ENCODE measurements around the gene RNASEH1. TPM values are rescaled to one million over a fixed set of nuclear protein-coding genes. Genes with fewer than 3 reads are reported as not detected.

RNASEH1 gene
- total and polyA plus RNA-seq, 7 experiments from 2014 or later = 17.6 to 37.6 (median 23.9) TPM

GRCh38 chr2:3526871-3527270 lies 31.3 kb downstream of the RNASEH1 start:
- no peaks in the 10 kb centered on the region for H3K36me3 Mint-ChIP-seq
- Histone ChIP-seq H3K4me3 (ENCODE audit: low read length) (no peak overlapping the region), H3K36me3 (ENCODE audit: control insufficient read depth in 2 of 3, insufficient read depth in 3 of 3, low read length in 3 of 3) (no peaks in the 10 kb centered on the region), H3K27me3 (ENCODE audit: control insufficient read depth in 2 of 2, insufficient read depth in 2 of 2, low read length in 2 of 2) (no peaks in the 10 kb centered on the region), H3K27ac (ENCODE audit: low read depth, low read length) (no peak overlapping the region), H3K4me1 (ENCODE audit: control insufficient read depth in 2 of 2, insufficient read depth in 2 of 2, low read length in 2 of 2) (no peaks in the 10 kb centered on the region), H3K9me3 (ENCODE audit: control insufficient read depth in 2 of 3, low read length in 3 of 3) (no peaks in the 10 kb centered on the region)
- no peak overlapping the region for H3K4me3 Mint-ChIP-seq
- DNase-seq (no peak), ATAC-seq (no peak)
- peaks cover 0 to 4% (median 0%) of the 10 kb centered on the region in 5 donors for H3K27me3 Mint-ChIP-seq
- intact Hi-C loops (cut with micrococcal nuclease) = no loop called here
- CTCF ChIA-PET = no interaction called here
- peaks cover 1 to 9% (median 2%) of the 10 kb centered on the region in 7 donors for H3K4me1 Mint-ChIP-seq
- H3K9me3 Mint-ChIP-seq = no peaks in the 10 kb centered on the region
- peak overlapping the region in 1 of 9 donors; percentile 54 for H3K27ac Mint-ChIP-seq
- POLR2A ChIA-PET = no interaction called here

DNA sequence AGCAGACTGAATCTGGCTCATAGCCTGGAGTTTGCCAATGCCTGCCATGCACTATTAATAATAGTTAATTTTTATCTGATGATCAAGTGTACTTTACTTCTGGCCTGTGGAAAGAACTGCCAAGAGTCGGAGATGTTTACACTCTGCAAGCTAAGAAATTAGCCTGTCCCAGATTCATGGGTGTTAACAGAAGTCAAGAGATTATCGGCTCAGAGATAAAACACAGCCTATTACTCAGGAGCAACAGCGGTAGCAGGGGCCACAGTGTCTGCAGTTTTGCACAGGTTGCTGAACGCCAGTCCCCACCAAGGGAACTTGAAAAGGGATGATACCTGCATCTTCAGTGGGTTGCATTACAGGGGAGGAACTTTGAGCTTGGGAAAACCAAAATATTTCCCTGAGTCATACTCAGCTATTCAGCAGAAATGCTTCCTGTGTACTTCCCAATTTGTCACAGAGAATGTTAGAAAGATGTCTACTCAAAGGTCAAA lies 34.5 kb downstream of the RNASEH1 start:
- Mint-ChIP-seq H3K4me1 (peaks cover 20 to 31% (median 25%) of the 10 kb centered on the region in 7 donors), H3K27ac (no peak overlapping the region), H3K27me3 (peaks cover 0 to 6% (median 0%) of the 10 kb centered on the region in 5 donors), H3K36me3 (peaks cover 0 to 5% (median 0%) of the 10 kb centered on the region in 5 donors), H3K4me3 (no peak overlapping the region), H3K9me3 (peaks cover 0 to 5% (median 0%) of the 10 kb centered on the region in 11 donors)
- H3K27me3 ChIP-seq (ENCODE audit: control insufficient read depth in 2 of 2, insufficient read depth in 2 of 2, low read length in 2 of 2) = no peaks in the 10 kb centered on the region
- ChIA-PET CTCF (no interaction called here), POLR2A (no interaction called here)
- no peak overlapping the region for H3K4me3 ChIP-seq (ENCODE audit: low read length)
- ATAC-seq = no peak
- no peaks in the 10 kb centered on the region for H3K36me3 ChIP-seq (ENCODE audit: control insufficient read depth in 2 of 3, insufficient read depth in 3 of 3, low read length in 3 of 3)
- DNase-seq = no peak
- intact Hi-C loops (cut with micrococcal nuclease) = no loop called here
- H3K9me3 ChIP-seq (ENCODE audit: control insufficient read depth in 2 of 3, low read length in 3 of 3) = no peaks in the 10 kb centered on the region
- peaks cover 12% of the 10 kb centered on the region in 2 donors for H3K4me1 ChIP-seq (ENCODE audit: control insufficient read depth in 2 of 2, insufficient read depth in 2 of 2, low read length in 2 of 2)
- no peak overlapping the region for H3K27ac ChIP-seq (ENCODE audit: low read depth, low read length)

- intact Hi-C loops (cut with micrococcal nuclease) = no loop called here
- ChIA-PET POLR2A (no interaction called here), CTCF (no interaction called here)
- peaks cover 23 to 34% (median 28%) of the 10 kb centered on the region in 7 donors for H3K4me1 Mint-ChIP-seq
- Histone ChIP-seq H3K4me1 (ENCODE audit: control insufficient read depth in 2 of 2, insufficient read depth in 2 of 2, low read length in 2 of 2) (peaks cover 16% of the 10 kb centered on the region in 2 donors), H3K4me3 (ENCODE audit: low read length) (no peak overlapping the region), H3K9me3 (ENCODE audit: control insufficient read depth in 2 of 3, low read length in 3 of 3) (no peaks in the 10 kb centered on the region), H3K27ac (ENCODE audit: low read depth, low read length) (no peak overlapping the region), H3K36me3 (ENCODE audit: control insufficient read depth in 2 of 3, insufficient read depth in 3 of 3, low read length in 3 of 3) (no peaks in the 10 kb centered on the region), H3K27me3 (ENCODE audit: control insufficient read depth in 2 of 2, insufficient read depth in 2 of 2, low read length in 2 of 2) (no peaks in the 10 kb centered on the region)
- ATAC-seq (no peak), DNase-seq (no peak)
- H3K9me3 Mint-ChIP-seq = peaks cover 0 to 6% (median 0%) of the 10 kb centered on the region in 11 donors
- no peak overlapping the region for H3K4me3 Mint-ChIP-seq
- H3K27me3 Mint-ChIP-seq = peaks cover 0 to 6% (median 0%) of the 10 kb centered on the region in 5 donors
- H3K36me3 Mint-ChIP-seq = peaks cover 0 to 5% (median 0%) of the 10 kb centered on the region in 5 donors
- H3K27ac Mint-ChIP-seq = no peak overlapping the region
Measured at GRCh38 chr2:3522961-3523421, 35.1 kb downstream of the RNASEH1 start.

- peaks cover 0 to 10% (median 8%) of the 10 kb centered on the region in 5 donors for H3K36me3 Mint-ChIP-seq
- H3K4me1 Mint-ChIP-seq = peaks cover 23 to 47% (median 33%) of the 10 kb centered on the region in 7 donors
- peaks cover 18% of the 10 kb centered on the region in 2 donors for H3K4me1 ChIP-seq (ENCODE audit: control insufficient read depth in 2 of 2, insufficient read depth in 2 of 2, low read length in 2 of 2)
- H3K27me3 ChIP-seq (ENCODE audit: control insufficient read depth in 2 of 2, insufficient read depth in 2 of 2, low read length in 2 of 2) = no peaks in the 10 kb centered on the region
- intact Hi-C loops (cut with micrococcal nuclease) = no loop called here
- ChIA-PET POLR2A (interaction anchor here (0.9 to 3.2 kb wide), 6 partner anchors 9 to 873 kb away, joined by 3 to 39 read pairs (median 10); partner anchors contain the start of genes RNASEH1, RPS7 and TRAPPC12), CTCF (interaction anchor here (0.9 kb wide), 1 partner anchor 131 kb away, joined by 3 read pairs; no protein-coding TSS in a partner anchor)
- H3K27me3 Mint-ChIP-seq = peaks cover 0 to 6% (median 0%) of the 10 kb centered on the region in 5 donors
- no peaks in the 10 kb centered on the region for H3K36me3 ChIP-seq (ENCODE audit: control insufficient read depth in 2 of 3, insufficient read depth in 3 of 3, low read length in 3 of 3)
- no peaks in the 10 kb centered on the region for H3K9me3 ChIP-seq (ENCODE audit: control insufficient read depth in 2 of 3, low read length in 3 of 3)
- no peak for ATAC-seq
- no peak for DNase-seq
- peaks cover 0 to 10% (median 3%) of the 10 kb centered on the region in 11 donors for H3K9me3 Mint-ChIP-seq
- peak overlapping the region in 8 of 9 donors; percentile 49 to 88 (median 76) for H3K27ac Mint-ChIP-seq
- peak overlapping the region; percentile 83 to 96 (median 92) for H3K4me3 Mint-ChIP-seq
- no peak overlapping the region for H3K4me3 ChIP-seq (ENCODE audit: low read length)
- no peak overlapping the region for H3K27ac ChIP-seq (ENCODE audit: low read depth, low read length)
Measured at GRCh38 chr2:3520591-3520990, 37.5 kb downstream of the RNASEH1 start.

DNA sequence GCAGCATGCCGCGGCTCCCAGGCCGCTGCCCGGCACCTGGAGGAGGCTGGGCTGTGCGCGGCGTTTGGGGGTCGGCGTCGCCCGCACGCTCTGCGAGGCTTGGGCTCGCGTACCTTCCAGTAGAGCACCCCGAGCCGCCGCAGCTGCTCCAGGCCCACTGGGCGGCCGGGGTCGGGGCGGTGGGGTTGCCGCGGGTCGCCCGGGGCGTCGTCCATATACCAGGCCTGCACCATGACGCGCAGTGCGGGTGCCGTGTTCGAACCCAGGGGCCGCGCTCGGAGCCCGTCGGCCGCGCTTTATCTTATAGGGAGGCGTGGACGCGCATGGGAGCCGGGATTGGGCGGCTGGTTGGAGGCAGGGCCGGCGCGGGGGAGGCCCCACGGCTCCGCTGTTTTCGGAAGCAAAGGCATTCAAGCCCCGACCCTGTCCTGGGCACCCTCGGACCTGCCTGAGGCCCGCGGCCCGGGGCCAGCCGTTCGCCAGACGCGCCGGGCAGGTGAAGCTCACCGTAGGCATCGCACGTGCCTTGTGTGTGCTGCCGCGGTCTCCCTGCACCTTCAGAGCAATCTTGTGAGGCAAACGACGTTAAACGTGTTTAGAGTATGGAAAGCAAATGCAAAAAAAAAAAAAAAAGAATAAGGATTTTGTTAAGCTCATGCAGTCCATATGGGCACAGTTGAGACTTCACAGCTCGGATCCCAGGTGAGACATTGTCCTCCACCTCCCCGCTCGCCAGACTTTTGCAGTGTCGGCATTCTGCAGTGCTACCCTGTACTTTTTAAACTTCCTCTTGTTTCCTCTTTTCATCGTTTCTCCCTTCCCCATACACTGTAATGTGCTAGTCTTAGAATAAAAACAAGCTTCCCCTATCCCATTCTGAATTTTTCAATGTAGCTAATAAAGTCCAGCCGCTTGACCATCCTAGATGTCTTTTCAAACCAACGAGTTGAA lies 38.6 kb downstream of the RNASEH1 start, which contains the start of gene ADI1:
Gene ADI1, minus strand, starts transcription at position 277 of the 951 bp plus-strand sequence. Its CDS starts 44 bp downstream, at position 233.
- Mint-ChIP-seq H3K9me3 (peaks cover 0 to 20% (median 7%) of the 10 kb centered on the region in 11 donors), H3K36me3 (peaks cover 1 to 19% (median 18%) of the 10 kb centered on the region in 5 donors), H3K27ac (peak within 1 kb of the TSS; percentile 84 to 96 (median 93)), H3K4me3 (peak within 1 kb of the TSS; percentile 83 to 96 (median 92)), H3K4me1 (peaks cover 23 to 50% (median 38%) of the 10 kb centered on the region in 7 donors), H3K27me3 (peaks cover 0 to 2% (median 0%) of the 10 kb centered on the region in 5 donors)
- ATAC-seq (peak; percentile 81), DNase-seq (peak in 7 of 9 donors; percentile 63 to 85 (median 79))
- peak within 1 kb of the TSS; percentile 96 for H3K27ac ChIP-seq (ENCODE audit: low read depth, low read length)
- H3K4me3 ChIP-seq (ENCODE audit: low read length) = peak within 1 kb of the TSS; percentile 89
- H3K36me3 ChIP-seq (ENCODE audit: control insufficient read depth in 2 of 3, insufficient read depth in 3 of 3, low read length in 3 of 3) = no peaks in the 10 kb centered on the region
- CTCF ChIA-PET = interaction anchor here (0.6 to 0.9 kb wide), 2 partner anchors 37 to 132 kb away, joined by 3 read pairs; no protein-coding TSS in a partner anchor
- H3K4me1 ChIP-seq (ENCODE audit: control insufficient read depth in 2 of 2, insufficient read depth in 2 of 2, low read length in 2 of 2) = peaks cover 18% of the 10 kb centered on the region in 2 donors
- H3K9me3 ChIP-seq (ENCODE audit: control insufficient read depth in 2 of 3, low read length in 3 of 3) = no peaks in the 10 kb centered on the region
- H3K27me3 ChIP-seq (ENCODE audit: control insufficient read depth in 2 of 2, insufficient read depth in 2 of 2, low read length in 2 of 2) = no peaks in the 10 kb centered on the region
- intact Hi-C loops (cut with micrococcal nuclease) = loop anchor here (1.0 to 2.0 kb wide), 10 partner anchors 17 to 907 kb away; partner anchors contain the start of genes EIPR1 (in 2 of the 2), RNASEH1 (in 2 of the 2) and RPS7 (in 2 of the 2)
- POLR2A ChIA-PET = interaction anchor here (0.6 to 3.2 kb wide), 13 partner anchors 10 to 872 kb away, joined by 3 to 39 read pairs (median 5); partner anchors contain the start of genes RNASEH1, RPS7 and TRAPPC12
